LHCN-M2 (cell line): ENCODE results near the gene CSNK1A1L. TPM values are rescaled to one million over a fixed set of nuclear protein-coding genes. Genes with fewer than 3 reads are reported as not detected.

Experiments
- DNase-seq: peaks from one replicate; pipeline ENCODE4 v3.0.0-alpha.2; 2012; ENCODE audit warnings: low read depth
- total RNA-seq: library from RNA; depleted of rRNA; stranded (reverse); fragments of >200 nt; gene quantifications from 2 replicates; pipeline ENCODE4 v1.2.3, GENCODE V29; 2014

CSNK1A1L gene
- total RNA-seq, 1 experiment from 2014 or later, result not detected

GRCh38 chr13:37107456-37107855, 2.0 kb upstream of the CSNK1A1L start:
- DNase-seq, result no peak

DNA sequence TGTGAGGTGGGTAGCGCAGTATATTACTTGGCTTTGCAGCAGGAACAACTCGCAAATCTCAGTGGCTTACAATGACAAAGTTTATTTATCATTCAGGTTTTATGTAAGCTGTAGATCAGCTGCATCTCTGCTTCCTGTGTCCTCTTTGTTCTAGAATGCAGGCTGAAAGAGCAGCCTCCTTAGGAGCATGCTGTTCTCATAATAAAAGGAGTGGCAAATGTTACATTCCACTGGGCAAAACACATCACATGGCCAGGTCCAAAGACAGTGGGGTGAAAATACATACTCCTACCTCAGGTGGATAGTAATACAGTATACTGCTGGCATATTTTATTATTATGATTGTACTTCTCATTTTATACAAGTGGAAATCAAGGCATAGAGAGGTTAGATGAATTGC, 1.2 kb upstream of the CSNK1A1L start:
- DNase-seq, result no peak

DNA sequence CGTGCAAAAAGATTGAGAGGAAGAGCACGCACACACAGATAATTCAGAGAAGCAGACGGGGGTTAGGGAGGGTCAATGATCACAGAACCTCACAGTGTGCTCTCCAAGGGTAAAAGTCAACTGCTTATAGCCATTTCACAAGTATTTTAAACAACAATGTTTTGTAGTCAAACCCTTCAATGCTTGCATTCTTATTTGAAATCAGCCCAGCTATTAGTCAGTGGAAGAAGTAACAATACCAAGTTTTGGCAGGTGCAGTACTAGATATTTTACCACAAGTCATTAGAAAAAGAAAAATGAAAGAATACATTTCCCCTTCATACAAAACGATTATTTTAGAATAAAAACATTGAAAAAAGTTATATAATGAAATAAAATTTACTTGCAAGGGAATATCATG, 2.6 kb downstream of the CSNK1A1L start:
- DNase-seq, result no peak

- no peak for DNase-seq
Measured at GRCh38 chr13:37101201-37101600, 4.3 kb downstream of the CSNK1A1L start.

- DNase-seq, result no peak
Measured at GRCh38 chr13:37100731-37101130, 4.7 kb downstream of the CSNK1A1L start.

DNA sequence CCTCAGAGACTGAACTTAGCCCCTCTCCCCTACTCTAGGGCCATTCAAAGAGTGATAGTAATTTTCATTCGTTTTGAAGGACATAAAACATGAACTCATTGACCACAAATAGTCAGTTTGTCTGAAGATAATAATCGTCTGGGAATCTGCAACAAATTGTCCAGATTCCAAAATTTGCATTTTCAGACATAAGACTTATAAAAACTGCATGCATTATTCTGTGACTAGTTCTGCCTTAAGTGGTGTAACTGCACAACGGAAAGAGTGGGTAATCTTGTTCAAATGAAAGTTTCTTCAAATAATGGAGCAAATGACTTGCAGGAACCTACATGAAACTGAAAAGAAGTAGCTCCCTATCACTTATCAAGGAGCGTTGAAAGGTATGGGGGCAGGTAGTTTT, 8.4 kb downstream of the CSNK1A1L start:
- no peak for DNase-seq

GRCh38 chr13:37094840-37095239, 10.6 kb downstream of the CSNK1A1L start:
- no peak for DNase-seq

- no peak for DNase-seq
Measured at GRCh38 chr13:37094099-37094498, 11.4 kb downstream of the CSNK1A1L start.

DNA sequence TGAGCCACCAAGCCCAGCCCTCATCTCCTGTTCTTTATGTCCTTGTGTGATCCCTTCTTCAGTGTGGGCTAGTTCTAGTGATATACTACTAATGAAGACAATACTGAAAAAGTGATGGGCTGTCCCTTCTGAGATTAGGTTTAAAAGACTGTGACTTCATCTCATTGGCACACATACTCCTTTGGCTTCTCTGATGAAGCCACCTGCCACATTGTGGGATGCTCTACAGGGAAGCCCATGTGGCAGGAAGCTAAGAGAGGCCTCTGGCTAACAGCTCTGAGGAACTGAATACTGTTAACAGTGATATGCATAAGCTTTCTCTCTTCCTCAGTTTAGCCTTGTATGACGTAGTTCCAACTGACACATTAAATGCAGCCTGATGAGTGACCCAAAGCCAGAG, 13.6 kb downstream of the CSNK1A1L start:
- DNase-seq, result no peak

DNA sequence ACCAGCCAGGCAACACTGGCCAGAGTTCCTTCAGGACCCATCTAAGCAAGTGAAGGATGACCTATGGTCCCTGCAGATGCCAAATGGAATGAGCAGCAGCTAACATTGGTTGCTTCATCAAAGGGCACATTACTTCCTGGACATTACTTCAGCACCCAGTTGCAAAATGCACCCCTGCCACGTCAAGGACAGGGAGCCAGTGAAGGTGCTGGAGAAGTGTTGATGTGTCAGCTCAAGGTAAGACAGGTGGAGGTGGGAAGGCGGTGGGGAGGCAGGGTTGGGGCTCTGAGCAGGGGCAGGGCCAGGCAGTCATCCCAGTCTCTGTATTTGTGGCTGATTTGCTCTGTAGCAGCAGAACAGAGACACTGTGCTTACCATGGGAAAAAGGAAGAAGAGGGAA, 14.6 kb downstream of the CSNK1A1L start:
- no peak for DNase-seq

DNA sequence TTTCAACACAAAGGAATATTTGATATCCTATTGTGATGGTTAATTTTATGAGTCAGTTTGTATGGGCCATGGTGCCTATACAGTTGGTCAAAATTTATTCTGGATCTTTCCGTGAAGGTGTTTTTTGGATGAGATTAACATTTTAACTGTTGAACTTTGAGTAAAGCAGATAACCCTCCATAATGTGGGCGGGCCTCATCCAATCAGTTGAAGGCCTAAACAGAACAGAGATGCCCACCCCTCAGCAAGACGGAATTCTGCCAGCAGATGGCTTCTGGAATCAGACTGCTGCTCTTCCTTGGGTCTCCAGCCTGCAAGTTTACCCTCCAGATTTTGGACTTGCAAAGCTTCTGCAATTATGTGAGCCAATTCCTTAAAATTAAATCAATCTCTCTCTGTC, 16.0 kb downstream of the CSNK1A1L start:
- DNase-seq, result no peak

GRCh38 chr13:37087486-37087885, 18.0 kb downstream of the CSNK1A1L start:
- no peak for DNase-seq

DNA sequence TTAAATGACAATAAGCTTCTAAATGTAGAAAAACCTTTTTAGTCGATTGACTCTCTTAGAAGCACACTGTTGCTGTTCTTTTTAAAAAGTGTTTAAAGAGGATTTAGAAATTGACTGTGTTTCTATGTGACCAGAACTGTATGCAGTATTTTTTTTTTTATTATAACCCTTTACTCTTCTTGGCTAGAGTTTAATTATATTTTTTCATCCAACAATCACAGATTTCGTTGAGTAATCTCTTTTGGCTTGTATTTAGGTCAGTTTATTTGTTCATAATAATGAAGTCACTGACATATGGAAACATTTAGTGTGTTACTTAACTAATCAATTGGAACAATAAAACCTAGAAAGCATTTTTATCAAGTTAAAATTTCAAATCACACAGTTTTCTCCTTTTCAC, 19.9 kb downstream of the CSNK1A1L start:
- no peak for DNase-seq

- DNase-seq, result no peak
Measured at GRCh38 chr13:37076818-37077217, 28.6 kb downstream of the CSNK1A1L start.

DNA sequence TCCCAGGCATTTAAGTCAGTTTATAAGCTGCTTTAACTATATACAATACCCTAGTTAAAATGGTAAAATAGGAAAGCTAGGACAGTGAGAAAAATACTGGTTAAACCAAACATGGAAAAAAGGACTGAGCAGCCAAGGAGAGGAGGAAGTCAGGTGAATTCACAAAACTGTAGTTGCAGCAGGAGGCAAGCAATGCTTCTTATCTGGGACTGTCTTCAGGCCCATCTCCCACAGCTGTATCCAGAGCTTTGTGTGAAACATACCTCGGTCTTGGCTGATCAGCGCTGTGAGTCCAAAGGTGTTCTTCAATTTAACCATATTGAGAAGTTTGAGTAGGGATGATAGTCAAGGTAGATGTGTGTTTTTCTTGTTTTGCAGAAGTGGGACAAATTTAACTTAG, 30.3 kb downstream of the CSNK1A1L start:
- no peak for DNase-seq

DNA sequence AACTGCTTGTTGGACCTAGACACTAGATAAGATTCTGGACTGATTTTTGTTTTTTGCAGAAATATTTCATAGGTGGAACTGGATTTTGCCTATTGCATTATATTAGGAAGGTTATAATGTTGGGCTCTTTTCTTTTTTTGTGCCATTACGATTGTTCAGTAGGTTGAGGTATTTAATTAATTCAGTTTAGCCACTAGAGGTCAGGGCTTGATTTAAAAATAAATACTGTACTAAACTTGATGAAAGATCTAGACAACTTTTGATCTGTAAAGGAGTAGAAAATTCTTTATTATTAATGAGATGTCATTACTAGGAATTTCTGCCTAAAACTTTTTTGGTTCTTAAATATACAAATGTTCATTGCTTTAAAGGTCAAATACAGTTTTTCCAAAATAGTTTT, 30.8 kb downstream of the CSNK1A1L start:
- DNase-seq, result peak; percentile 46

DNA sequence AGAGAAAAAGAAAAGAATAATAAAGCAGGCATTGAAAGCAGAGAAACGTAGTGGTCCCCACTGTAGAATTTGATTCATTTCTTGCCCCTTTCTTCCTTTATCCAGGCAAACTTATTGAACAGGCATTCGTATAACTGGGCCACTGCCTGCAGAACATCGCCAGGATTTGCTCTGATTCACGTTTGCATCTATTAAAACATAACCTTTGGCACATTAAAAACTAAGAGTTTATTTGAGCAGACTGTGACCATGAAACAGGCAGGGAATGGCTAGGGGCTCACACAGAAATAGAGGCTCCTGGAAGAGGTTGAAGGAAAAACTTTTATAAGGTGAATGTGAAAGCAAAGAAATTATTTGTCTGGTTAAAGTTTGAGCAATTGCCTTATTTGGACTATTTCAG, 33.4 kb downstream of the CSNK1A1L start:
- DNase-seq, result no peak

- peak; percentile 88 for DNase-seq
Measured at GRCh38 chr13:37070956-37071355, 34.5 kb downstream of the CSNK1A1L start.

DNA sequence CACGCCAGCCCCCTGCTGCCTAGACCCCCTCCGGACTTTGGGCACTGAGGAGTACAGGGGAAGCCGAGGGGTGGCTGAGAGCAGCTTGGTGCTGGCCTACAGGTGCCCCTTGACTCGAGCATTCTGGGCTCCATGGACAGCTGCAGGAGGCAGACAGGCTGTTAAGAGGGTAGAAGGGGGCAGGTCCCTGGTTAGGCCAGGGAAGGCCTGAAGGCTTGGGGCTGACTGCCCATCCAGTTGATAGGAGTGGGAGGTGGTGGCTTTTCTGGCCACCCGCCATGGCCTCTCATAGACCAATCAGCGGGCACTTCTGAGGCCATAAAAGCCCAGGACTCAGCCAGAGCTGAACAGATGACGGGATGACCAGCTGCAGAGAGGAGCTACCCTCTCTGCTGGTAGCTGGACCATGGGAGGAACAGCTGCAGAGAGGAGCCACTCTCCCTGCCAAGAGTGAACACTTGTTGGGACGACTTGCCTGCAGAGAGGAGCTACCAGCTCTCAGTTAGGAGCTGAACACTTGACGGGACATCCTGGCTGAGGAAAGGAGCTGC, 35.2 kb downstream of the CSNK1A1L start:
- peak; percentile 47 for DNase-seq

DNA sequence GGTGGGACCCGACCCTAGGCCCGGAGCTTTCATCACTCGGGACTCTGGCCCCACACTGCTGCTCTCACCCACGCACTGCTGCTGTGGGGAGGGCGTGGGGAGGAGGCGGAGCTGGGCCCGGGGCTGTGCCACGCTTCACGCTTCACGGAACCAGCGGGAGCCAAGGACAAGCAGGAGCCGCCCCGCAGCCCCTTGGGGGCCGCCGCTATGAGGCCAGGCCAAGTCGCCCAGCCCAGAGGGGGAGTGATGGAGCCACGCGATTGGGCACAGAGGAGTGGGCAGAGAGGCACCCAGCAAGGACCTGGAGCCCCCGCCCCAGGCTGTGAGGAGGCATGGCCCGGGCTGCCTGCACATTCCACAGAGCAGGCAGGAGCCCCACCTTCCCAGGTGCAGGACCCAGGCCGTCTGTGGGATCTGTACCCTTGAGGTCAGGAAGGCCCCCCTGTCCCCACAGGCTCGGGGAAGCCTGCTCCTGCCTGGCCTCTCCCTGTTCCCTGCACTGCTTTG, 35.8 kb downstream of the CSNK1A1L start:
- no peak for DNase-seq

- DNase-seq, result peak; percentile 20
Measured at GRCh38 chr13:37068962-37069361, 36.5 kb downstream of the CSNK1A1L start.

DNA sequence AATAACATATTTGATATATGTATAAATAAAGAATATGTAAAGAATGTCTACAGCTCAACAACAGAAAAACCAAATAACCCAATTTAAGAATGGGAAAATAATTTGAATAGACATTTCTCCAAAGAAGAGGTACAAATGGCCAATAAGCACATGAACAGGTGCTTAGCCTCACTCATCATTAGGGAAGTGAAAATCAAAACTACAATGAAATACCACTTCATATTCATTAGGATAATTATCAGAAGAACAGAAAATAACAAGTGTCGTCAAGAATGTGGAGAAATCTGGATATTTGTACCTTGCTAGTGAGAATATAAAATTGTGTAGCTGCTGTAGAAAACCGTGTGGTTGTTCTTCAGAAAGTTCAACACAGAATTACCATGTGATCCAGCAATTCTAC, 37.6 kb downstream of the CSNK1A1L start:
- DNase-seq, result no peak

DNA sequence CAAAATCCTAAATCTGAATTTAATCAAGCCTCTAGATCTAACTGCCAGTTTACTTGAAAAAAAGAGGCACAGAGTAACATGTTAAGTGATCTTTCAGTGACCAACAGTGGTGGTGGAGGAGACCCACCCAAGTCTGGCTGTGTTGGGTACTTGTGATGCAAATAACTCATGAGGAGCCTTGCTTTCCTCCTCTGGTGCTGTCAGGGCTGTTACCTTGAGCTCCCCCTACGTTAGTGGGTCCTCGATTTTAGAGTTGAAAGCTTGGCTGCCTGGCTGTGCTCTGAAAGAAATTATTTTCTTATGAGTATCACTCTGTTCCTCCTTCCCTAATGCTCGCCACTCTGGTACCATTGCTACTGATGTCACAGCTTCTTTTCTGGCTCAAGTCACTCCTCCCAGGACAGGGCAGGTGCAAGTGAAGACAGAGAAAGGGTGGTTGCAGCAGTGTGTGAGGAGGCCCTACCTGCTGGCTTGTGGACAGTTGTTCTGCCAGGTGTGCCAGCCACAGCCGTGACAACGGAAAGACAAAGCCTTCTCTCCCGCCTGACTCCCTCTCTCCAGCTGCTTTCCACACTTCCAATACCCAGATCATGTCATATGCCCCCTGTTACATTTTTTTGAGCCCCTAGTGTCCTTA, 39.5 kb downstream of the CSNK1A1L start:
- no peak for DNase-seq

DNA sequence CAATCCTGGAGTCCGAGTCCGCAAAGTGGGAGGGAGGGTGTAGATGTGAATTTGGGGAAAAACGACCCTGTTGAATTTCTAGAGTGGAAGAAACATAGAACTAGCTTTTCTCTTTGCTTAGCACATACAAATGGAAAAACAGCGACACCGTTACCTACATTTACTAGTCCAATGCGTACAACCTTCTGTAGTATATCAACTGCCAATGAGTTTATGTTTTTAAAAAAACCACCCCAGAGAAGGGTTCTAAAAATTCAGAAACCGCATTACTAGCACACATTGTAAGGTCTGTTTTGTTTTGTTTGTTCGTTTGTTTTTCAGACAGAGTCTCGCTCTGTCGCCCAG, 45.6 kb downstream of the CSNK1A1L start:
- no peak for DNase-seq
